Smooth muscle cell of trachea (primary cell): Measurements from ENCODE around the gene RNF13. TPM values are rescaled to one million over a fixed set of nuclear protein-coding genes. Genes with fewer than 3 reads are reported as not detected.

Experiments
- total RNA-seq: library from RNA; depleted of rRNA; stranded (reverse); fragments of >200 nt; gene quantifications from 2 replicates; pipeline ENCODE4 v1.2.1, GENCODE V29; 2014

The RNF13 gene, protein sequence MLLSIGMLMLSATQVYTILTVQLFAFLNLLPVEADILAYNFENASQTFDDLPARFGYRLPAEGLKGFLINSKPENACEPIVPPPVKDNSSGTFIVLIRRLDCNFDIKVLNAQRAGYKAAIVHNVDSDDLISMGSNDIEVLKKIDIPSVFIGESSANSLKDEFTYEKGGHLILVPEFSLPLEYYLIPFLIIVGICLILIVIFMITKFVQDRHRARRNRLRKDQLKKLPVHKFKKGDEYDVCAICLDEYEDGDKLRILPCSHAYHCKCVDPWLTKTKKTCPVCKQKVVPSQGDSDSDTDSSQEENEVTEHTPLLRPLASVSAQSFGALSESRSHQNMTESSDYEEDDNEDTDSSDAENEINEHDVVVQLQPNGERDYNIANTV
- 56.1 and 56.2 TPM in 2 replicates for total RNA-seq

DNA sequence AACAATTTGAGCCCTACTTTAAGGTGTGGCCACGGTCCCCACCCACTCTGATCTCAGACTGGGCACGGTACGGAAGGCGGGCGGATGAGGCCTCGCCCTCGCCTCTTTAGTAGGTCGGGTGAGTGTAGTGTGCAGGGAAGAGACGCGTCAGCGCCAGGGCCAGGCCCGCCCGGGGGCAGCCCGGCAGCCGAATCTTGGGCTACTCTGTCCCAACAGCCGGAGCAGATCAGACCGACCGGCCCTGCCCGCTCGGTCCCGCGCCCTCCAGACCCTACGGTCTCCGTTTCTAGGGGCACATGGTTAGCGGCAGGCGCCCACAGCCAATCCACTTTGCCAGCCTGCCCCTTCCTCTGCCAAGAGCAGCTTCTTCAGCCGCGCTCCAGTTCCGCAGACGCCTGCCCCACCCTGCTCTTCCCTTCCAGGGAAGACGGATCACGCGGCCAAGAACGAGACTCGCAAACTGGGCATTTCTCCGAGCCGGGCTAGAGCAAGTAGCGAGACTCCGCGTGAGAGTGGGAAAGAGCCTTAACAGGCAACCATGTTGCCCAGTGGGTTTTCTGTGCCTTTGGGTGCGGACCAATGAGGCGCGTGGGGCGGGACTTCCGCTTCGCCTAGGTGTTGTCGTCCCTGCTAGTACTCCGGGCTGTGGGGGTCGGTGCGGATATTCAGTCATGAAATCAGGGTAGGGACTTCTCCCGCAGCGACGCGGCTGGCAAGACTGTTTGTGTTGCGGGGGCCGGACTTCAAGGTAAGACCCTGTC is at the start of gene RNF13:
Gene RNF13, plus strand, starts transcription at position 610 of the 761 bp plus-strand sequence. CDS start 32,812 bp downstream, outside the sequence.

DNA sequence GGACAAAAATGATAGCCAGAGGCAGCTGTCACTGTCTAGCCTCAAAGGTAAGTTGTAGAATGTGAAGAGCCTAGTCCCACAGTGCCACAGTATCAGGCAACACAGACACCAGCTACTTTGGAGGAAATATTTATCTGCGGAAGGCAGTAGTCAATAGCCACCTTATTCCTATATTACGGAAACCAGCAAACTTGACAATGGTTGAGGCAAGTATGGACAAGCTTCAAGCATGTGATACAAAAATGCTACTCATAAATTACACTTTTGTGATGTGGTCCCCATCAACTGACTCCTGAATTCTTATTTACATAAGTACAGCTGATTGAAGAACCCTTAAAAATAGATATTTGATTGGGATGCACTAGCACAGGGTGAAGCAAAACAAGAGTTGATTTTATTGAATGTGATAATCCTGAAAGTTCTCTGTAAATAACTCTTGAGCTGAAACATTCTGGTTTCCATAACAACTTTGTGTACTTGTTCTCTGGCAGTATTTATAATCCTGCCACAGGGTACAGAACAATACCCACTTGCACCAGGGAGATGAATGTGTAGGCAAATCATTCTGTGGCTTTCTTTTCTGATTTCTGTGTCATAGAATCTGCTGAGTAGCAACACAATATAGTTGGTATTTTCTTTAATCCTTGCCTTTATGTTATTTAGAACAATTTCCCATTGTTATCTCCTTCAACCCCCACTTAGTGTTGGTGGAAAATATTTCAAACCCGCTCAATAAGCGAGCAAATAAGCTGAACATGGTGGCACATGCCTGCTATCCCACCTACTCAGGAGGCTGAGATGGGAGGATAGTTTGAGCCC is 20.4 kb upstream of the RNF13 start, which contains the start of gene ANKUB1:
Gene ANKUB1, minus strand, starts transcription at position 103 of the 819 bp plus-strand sequence. CDS start 188 bp downstream, outside the sequence.

DNA sequence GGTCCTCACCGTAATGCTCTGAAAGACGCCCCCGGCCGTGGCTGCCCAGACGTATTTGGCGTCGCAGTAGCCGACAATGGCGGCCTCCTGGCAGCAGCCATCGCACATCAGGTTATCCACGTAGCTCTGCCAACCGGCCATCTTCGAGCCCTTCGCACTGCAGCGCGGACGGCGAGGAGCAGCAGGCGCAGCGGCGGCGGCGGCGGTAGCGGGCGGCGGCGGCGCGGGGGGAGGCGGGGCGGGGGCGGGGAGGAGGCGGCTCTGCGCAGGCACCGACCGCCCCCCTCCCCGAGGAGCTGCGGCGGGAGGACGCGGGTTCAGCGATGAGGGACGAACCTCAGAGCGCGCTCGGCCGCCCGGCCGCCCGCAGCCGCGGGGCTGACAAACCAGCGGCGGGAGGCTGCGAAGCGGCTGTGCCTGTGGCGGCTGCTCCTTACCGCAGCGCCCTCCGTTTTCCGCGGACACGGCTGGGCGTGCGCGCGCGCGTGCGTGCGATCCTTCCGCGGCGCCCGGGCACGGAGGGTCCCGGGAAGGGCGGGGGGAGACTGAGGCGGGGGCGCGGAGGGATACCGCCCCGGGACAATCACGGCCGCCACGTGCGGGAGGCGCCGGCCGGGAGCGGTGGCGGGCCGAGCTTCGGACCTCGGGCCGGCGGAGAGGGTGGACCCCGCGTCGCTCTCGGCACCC is 157.8 kb downstream of the RNF13 start, which contains the start of gene PFN2:
Gene PFN2, minus strand, starts transcription at position 180 of the 687 bp plus-strand sequence. Its CDS starts 39 bp downstream, at position 141.

Other genes with a start within 250 kb of the RNF13 start
- gene WWTR1, start 155.2 kb upstream of the RNF13 start, total RNA-seq = 33.2 and 39.6 TPM in 2 replicates
- gene COMMD2, start 60.7 kb upstream of the RNF13 start, total RNA-seq = 22.7 and 28.2 TPM in 2 replicates
- not detected in 2 replicates for gene ANKUB1, start 20.7 kb upstream of the RNF13 start, total RNA-seq
- gene PFN2, start 157.7 kb downstream of the RNF13 start, total RNA-seq = 273 and 347 TPM in 2 replicates